ES-I3 (cell line): Measurements from ENCODE around the gene SMARCAD1.

ENCODE experiments used
- H3K36me3 ChIP-seq: 2 replicates; pipeline ENCODE4 v1.6.1; 2013; ENCODE audit warnings: mild to moderate bottlenecking, low read length, control low read depth, moderate library complexity; ENCODE audit not compliant: insufficient read depth
- H3K4me1 ChIP-seq: 2 replicates; pipeline ENCODE4 v1.6.1; 2013; ENCODE audit warnings: mild to moderate bottlenecking, control low read depth, low read length; ENCODE audit not compliant: insufficient read depth
- H3K9ac ChIP-seq: 2 replicates; pipeline ENCODE4 v1.6.1; 2013; ENCODE audit warnings: low read depth, mild to moderate bottlenecking, low read length, moderate library complexity
- H3K9me3 ChIP-seq: 2 replicates; pipeline ENCODE4 v1.6.1; 2013; ENCODE audit warnings: mild to moderate bottlenecking, low read length, moderate library complexity; ENCODE audit not compliant: control insufficient read depth, insufficient read depth

SMARCAD1 gene

DNA sequence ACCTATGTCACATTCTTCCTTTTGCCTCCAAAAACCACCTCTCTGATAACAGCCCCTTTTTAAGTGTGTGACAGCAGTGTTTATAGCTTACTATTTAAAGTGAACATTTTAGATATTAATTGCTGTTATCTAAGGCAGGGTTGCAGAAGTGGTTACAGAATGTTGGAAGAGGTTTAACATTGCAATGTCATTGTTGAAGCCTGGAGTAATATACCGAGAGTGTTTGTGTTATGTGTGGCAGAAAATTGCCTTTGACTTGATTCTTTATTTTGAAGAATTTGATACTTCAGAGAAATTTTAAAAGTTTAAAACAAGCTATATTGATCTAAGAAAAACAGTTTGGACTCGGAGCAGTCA is 37.1 kb downstream of the SMARCAD1 start:
- Histone ChIP-seq H3K9ac (no peak overlapping the region), H3K4me1 (no peaks in the 10 kb centered on the region), H3K9me3 (no peaks in the 10 kb centered on the region), H3K36me3 (peaks cover 29% of the 10 kb centered on the region)

- no peak overlapping the region for H3K9ac ChIP-seq
- no peaks in the 10 kb centered on the region for H3K4me1 ChIP-seq
- no peaks in the 10 kb centered on the region for H3K9me3 ChIP-seq
- H3K36me3 ChIP-seq, result peaks cover 8% of the 10 kb centered on the region
Observed at GRCh38 chr4:94251094-94251493, 43.4 kb downstream of the SMARCAD1 start.

- Histone ChIP-seq H3K9ac (no peak overlapping the region), H3K36me3 (peaks cover 8% of the 10 kb centered on the region), H3K9me3 (no peaks in the 10 kb centered on the region)
Observed at GRCh38 chr4:94253036-94253435, 45.4 kb downstream of the SMARCAD1 start.

GRCh38 chr4:94256144-94256783 is 48.6 kb downstream of the SMARCAD1 start:
- H3K9ac ChIP-seq, result no peak overlapping the region
- H3K4me1 ChIP-seq, result no peaks in the 10 kb centered on the region
- no peaks in the 10 kb centered on the region for H3K9me3 ChIP-seq
- peaks cover 4% of the 10 kb centered on the region; the same call in 1 of the 2 replicates for H3K36me3 ChIP-seq

More at GRCh38 chr4:94253036-94253435, 45.4 kb downstream of the SMARCAD1 start:
- no peaks in the 10 kb centered on the region for H3K4me1 ChIP-seq

DNA sequence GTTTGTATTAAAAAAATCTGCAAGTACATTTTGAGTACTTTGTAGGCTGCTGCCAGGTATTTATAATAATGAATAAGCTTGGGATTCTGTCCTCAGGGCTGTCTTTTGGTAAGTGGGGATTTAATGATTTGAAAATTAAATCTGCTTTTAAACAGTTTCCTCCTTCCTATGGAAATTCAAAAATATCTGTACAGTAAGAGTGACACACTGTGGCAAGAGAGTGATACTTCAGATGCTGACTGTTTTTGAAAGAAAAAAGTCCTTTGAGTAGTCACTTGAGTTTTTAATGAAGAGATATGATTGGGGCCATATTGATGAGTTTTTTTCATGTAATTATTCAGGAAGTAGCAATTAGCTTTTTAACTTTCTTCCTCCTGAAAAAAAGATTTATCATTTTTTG is 49.2 kb downstream of the SMARCAD1 start:
- H3K4me1 ChIP-seq, result no peaks in the 10 kb centered on the region
- peaks cover 5% of the 10 kb centered on the region; the same call in 1 of the 2 replicates for H3K36me3 ChIP-seq
- H3K9me3 ChIP-seq, result no peaks in the 10 kb centered on the region
- no peak overlapping the region for H3K9ac ChIP-seq

- no peak overlapping the region for H3K9ac ChIP-seq
- no peaks in the 10 kb centered on the region for H3K9me3 ChIP-seq
- H3K4me1 ChIP-seq, result no peaks in the 10 kb centered on the region
- peaks cover 11% of the 10 kb centered on the region for H3K36me3 ChIP-seq
Observed at GRCh38 chr4:94262163-94263016, 54.7 kb downstream of the SMARCAD1 start.

GRCh38 chr4:94267037-94267436 is 59.4 kb downstream of the SMARCAD1 start:
- no peak overlapping the region for H3K9ac ChIP-seq
- H3K4me1 ChIP-seq, result no peaks in the 10 kb centered on the region
- H3K36me3 ChIP-seq, result peaks cover 13% of the 10 kb centered on the region
- no peaks in the 10 kb centered on the region for H3K9me3 ChIP-seq

- no peak overlapping the region for H3K9ac ChIP-seq
- no peaks in the 10 kb centered on the region for H3K4me1 ChIP-seq
- H3K36me3 ChIP-seq, result peaks cover 11% of the 10 kb centered on the region
- no peaks in the 10 kb centered on the region for H3K9me3 ChIP-seq
Observed at GRCh38 chr4:94271248-94271647, 63.6 kb downstream of the SMARCAD1 start.

- no peak overlapping the region for H3K9ac ChIP-seq
- H3K4me1 ChIP-seq, result no peaks in the 10 kb centered on the region
- no peaks in the 10 kb centered on the region for H3K9me3 ChIP-seq
- peaks cover 10% of the 10 kb centered on the region; the same call in 1 of the 2 replicates for H3K36me3 ChIP-seq
Observed at GRCh38 chr4:94274912-94275311, 67.2 kb downstream of the SMARCAD1 start.

GRCh38 chr4:94276204-94276603 is 68.5 kb downstream of the SMARCAD1 start:
- Histone ChIP-seq H3K9me3 (no peaks in the 10 kb centered on the region), H3K4me1 (no peaks in the 10 kb centered on the region), H3K36me3 (peaks cover 8% of the 10 kb centered on the region; the same call in 1 of the 2 replicates), H3K9ac (no peak overlapping the region)

DNA sequence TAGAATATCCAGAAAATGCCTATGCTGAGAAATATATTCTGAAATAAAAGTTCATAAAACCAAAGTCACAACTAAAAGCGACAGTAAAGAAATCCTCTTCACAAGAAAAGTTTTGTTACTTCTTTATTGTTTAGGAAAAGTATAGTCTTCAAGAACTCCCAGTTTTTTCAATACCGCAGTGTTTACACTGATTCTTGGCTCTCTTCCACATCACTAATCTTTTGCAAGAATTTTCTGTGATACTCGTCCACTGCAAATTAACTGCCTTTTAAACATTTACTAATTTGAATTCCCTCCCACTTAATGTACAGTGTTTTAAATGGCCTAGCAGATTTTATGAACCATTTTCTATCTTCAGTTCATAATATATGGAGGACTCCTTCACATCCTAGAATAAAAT is 69.9 kb downstream of the SMARCAD1 start:
- no peaks in the 10 kb centered on the region for H3K4me1 ChIP-seq
- no peak overlapping the region for H3K9ac ChIP-seq
- no peaks in the 10 kb centered on the region for H3K9me3 ChIP-seq
- H3K36me3 ChIP-seq, result 0 out of 2 replicates have a peak, but pooled peaks cover 3% of the 10 kb centered on the region

- Histone ChIP-seq H3K4me1 (no peaks in the 10 kb centered on the region), H3K9me3 (no peaks in the 10 kb centered on the region), H3K36me3 (0 out of 2 replicates have a peak, but pooled peaks cover 8% of the 10 kb centered on the region), H3K9ac (no peak overlapping the region)
Observed at GRCh38 chr4:94278781-94279180, 71.1 kb downstream of the SMARCAD1 start.

- no peaks in the 10 kb centered on the region for H3K4me1 ChIP-seq
- H3K9ac ChIP-seq, result no peak overlapping the region
- no peaks in the 10 kb centered on the region for H3K9me3 ChIP-seq
- peaks cover 10% of the 10 kb centered on the region; the same call in 1 of the 2 replicates for H3K36me3 ChIP-seq
Observed at GRCh38 chr4:94284889-94285288, 77.2 kb downstream of the SMARCAD1 start.

GRCh38 chr4:94285666-94286065 is 78.0 kb downstream of the SMARCAD1 start:
- Histone ChIP-seq H3K4me1 (no peaks in the 10 kb centered on the region), H3K36me3 (peaks cover 10% of the 10 kb centered on the region), H3K9ac (no peak overlapping the region), H3K9me3 (no peaks in the 10 kb centered on the region)

- Histone ChIP-seq H3K9me3 (no peaks in the 10 kb centered on the region), H3K4me1 (no peaks in the 10 kb centered on the region), H3K9ac (no peak overlapping the region), H3K36me3 (peaks cover 5% of the 10 kb centered on the region)
Observed at GRCh38 chr4:94290245-94290644, 82.6 kb downstream of the SMARCAD1 start.
